Measurements from ENCODE around the gene TMEM243. TPM values are rescaled to one million over a fixed set of nuclear protein-coding genes. Genes with fewer than 3 reads are reported as not detected.
A peak's percentile ranks its signal among the peaks of the same experiment; 100 is the strongest.

The TMEM243 gene
- total RNA-seq, 1 donor from 2014 or later, result 111 TPM

GRCh38 chr7:87151729-87152111 lies 67.8 kb downstream of the TMEM243 start:
- Mint-ChIP-seq H3K4me3 (peak overlapping the region; percentile 99), H3K27ac (peak overlapping the region; percentile 99), H3K36me3 (ENCODE audit: low read depth) (peaks cover 24% of the 10 kb centered on the region), H3K27me3 (no peaks in the 10 kb centered on the region), H3K9me3 (no peaks in the 10 kb centered on the region), H3K4me1 (peaks cover 43% of the 10 kb centered on the region)
- DNase-seq (no peak), ATAC-seq (ENCODE audit: low read depth) (peak; percentile 51)
- intact Hi-C loops (cut with micrococcal nuclease), result loop anchor here (1.0 to 10.0 kb wide), 12 partner anchors 36 to 1066 kb away; partner anchors contain the start of genes ADAM22, CROT, DBF4 and ELAPOR2
- ChIA-PET CTCF (interaction anchor here (1.0 kb wide), 1 partner anchor 70 kb away, joined by 3 read pairs; no protein-coding TSS in a partner anchor), POLR2A (interaction anchor here (1.0 to 9.4 kb wide), 13 partner anchors 10 to 448 kb away, joined by 3 to 311 read pairs (median 5); partner anchors contain the start of genes ELAPOR2 and TMEM243)
- no peak for TF ChIP-seq CTCF (IDR thresholded peaks at IDR 0.05)

- Mint-ChIP-seq H3K36me3 (ENCODE audit: low read depth) (peaks cover 22% of the 10 kb centered on the region), H3K4me1 (peaks cover 38% of the 10 kb centered on the region), H3K27ac (peak overlapping the region; percentile 99), H3K9me3 (no peaks in the 10 kb centered on the region), H3K4me3 (peak overlapping the region; percentile 99), H3K27me3 (no peaks in the 10 kb centered on the region)
- no peak for DNase-seq
- CTCF ChIA-PET, result no interaction called here
- POLR2A ChIA-PET, result interaction anchor here (2.1 to 9.4 kb wide), 3 partner anchors 34 to 202 kb away, joined by 8 to 311 read pairs (median 10); partner anchors contain the start of gene TMEM243
- intact Hi-C loops (cut with micrococcal nuclease), result loop anchor here (5.0 to 10.0 kb wide), 6 partner anchors 36 to 1066 kb away; partner anchors contain the start of gene RUNDC3B
- ATAC-seq (ENCODE audit: low read depth), result no peak
- TF ChIP-seq CTCF (IDR thresholded peaks at IDR 0.05), result no peak
Measured at GRCh38 chr7:87151002-87151728, 68.4 kb downstream of the TMEM243 start.

- intact Hi-C loops (cut with micrococcal nuclease), result loop anchor here (1.0 kb wide), 2 partner anchors 209 to 222 kb away; no protein-coding TSS in a partner anchor
- Mint-ChIP-seq H3K9me3 (no peaks in the 10 kb centered on the region), H3K4me3 (no peak overlapping the region), H3K27me3 (no peaks in the 10 kb centered on the region), H3K4me1 (peaks cover 26% of the 10 kb centered on the region), H3K27ac (no peak overlapping the region), H3K36me3 (ENCODE audit: low read depth) (peaks cover 11% of the 10 kb centered on the region)
- TF ChIP-seq CTCF (IDR thresholded peaks at IDR 0.05), result no peak
- no peak for ATAC-seq (ENCODE audit: low read depth)
- CTCF ChIA-PET, result interaction anchor here (0.9 to 3.4 kb wide), 14 partner anchors 9 to 233 kb away, joined by 3 to 33 read pairs (median 4); partner anchors contain the start of gene TMEM243
- POLR2A ChIA-PET, result interaction anchor here (1.8 kb wide), 1 partner anchor 71 kb away, joined by 4 read pairs; the partner anchor contains the start of gene TMEM243
- DNase-seq, result no peak
Measured at GRCh38 chr7:87148332-87148955, 71.1 kb downstream of the TMEM243 start.

- intact Hi-C loops (cut with micrococcal nuclease), result no loop called here
- POLR2A ChIA-PET, result interaction anchor here (0.6 to 1.8 kb wide), 2 partner anchors 13 to 72 kb away, joined by 4 to 13 read pairs; partner anchors contain the start of gene TMEM243
- no peak for ATAC-seq (ENCODE audit: low read depth)
- Mint-ChIP-seq H3K4me3 (no peak overlapping the region), H3K4me1 (peaks cover 19% of the 10 kb centered on the region), H3K36me3 (ENCODE audit: low read depth) (peaks cover 4% of the 10 kb centered on the region), H3K9me3 (no peaks in the 10 kb centered on the region), H3K27ac (no peak overlapping the region), H3K27me3 (no peaks in the 10 kb centered on the region)
- DNase-seq, result no peak
- CTCF ChIA-PET, result interaction anchor here (1.0 to 3.4 kb wide), 8 partner anchors 8 to 232 kb away, joined by 3 to 33 read pairs (median 6); partner anchors contain the start of gene TMEM243
- no peak for TF ChIP-seq CTCF (IDR thresholded peaks at IDR 0.05)
Measured at GRCh38 chr7:87147500-87147899, 72.0 kb downstream of the TMEM243 start.

Data from activated B cell treated with CpG ODN at 0.5 μM for 24 hours (primary cell).